GM12874 (cell line): Measurements from ENCODE around the gene BPIFA1.

Source experiments
- TF ChIP-seq, protein P1 (sequence below): IDR thresholded peaks from 2 replicates; pipeline ENCODE4 v1.5.1; 2011; ENCODE audit warnings: low read depth, mild to moderate bottlenecking, control low read depth, low read length, moderate library complexity; ENCODE audit not compliant: insufficient read depth

Gene BPIFA1

GRCh38 chr20:33235696-33236095 lies at the start of gene BPIFA1:
TSS of gene BPIFA1 (plus strand) at chr20:33235996. CDS start at chr20:33237712, 1,716 bp downstream.
- TF ChIP-seq, protein P1, sequence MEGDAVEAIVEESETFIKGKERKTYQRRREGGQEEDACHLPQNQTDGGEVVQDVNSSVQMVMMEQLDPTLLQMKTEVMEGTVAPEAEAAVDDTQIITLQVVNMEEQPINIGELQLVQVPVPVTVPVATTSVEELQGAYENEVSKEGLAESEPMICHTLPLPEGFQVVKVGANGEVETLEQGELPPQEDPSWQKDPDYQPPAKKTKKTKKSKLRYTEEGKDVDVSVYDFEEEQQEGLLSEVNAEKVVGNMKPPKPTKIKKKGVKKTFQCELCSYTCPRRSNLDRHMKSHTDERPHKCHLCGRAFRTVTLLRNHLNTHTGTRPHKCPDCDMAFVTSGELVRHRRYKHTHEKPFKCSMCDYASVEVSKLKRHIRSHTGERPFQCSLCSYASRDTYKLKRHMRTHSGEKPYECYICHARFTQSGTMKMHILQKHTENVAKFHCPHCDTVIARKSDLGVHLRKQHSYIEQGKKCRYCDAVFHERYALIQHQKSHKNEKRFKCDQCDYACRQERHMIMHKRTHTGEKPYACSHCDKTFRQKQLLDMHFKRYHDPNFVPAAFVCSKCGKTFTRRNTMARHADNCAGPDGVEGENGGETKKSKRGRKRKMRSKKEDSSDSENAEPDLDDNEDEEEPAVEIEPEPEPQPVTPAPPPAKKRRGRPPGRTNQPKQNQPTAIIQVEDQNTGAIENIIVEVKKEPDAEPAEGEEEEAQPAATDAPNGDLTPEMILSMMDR: no peak

DNA sequence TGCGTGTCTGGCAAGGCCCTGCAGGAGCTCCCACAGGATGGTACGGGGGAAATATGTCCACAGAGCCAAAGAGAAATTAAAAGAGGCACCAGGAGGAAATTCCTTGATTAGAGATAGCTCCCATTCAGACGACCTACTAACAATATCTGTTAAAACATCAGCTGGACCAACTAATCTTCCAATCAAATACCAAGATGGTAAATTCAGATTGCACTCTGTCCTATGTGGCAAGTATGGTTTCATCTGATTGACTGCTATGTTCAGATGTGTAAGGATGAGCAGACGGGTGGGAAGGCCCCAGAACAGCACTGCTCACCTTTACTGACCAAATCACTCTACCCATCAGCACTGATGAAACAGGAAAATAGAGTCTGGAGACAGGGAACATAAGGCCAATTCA lies 48.3 kb upstream of the BPIFA1 start:
- TF ChIP-seq, protein P1: no peak

GRCh38 chr20:33188421-33188820 lies 47.4 kb upstream of the BPIFA1 start:
- TF ChIP-seq, protein P1: no peak

- TF ChIP-seq, protein P1: no peak
Observed at GRCh38 chr20:33191484-33191883, 44.3 kb upstream of the BPIFA1 start.

DNA sequence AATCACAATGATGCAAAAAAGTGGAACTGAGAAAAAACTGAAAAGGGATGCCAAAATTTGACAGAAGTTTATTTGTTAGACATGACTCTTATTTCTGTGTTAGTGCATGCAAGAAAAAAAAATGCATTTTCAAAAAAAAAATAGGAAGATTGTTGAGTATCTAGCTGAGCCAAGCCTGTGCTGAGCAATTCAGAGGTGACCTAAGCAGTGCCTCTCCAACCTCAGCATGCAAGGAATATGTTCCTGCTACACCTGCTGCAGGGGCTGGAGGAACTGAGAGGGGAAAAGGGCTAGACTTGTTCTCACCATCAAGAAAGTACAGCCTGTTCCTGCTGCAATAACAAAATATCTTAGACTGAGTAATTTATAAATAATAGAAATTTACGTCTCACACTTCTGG lies 43.8 kb upstream of the BPIFA1 start:
- TF ChIP-seq, protein P1: no peak

DNA sequence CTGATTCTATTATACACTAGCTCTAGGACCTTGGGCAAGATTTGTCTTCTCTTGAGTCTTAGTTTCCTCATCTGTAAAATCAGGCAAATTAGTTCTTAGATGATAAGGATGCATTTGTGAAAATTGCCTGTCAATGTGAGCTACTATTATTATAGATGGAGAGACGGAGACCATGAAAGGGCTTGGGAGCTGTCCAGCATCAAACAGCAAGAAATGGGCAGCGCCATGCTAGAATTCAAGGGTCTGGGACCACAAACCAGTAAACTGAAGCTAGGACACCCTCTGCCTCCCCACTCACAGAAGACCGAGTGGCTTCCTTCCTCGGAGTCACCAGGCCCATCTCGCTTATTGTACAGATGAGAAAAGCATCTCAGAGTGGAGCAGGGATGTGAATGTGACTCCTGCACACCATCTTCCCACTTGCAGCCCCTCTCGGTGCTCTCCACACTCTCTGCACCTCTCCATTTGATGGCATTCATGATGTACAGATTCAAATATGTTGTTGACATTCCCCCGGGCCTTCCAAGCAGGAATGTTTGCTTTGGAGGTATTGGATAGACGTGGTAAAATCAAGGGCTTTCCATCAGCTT lies 42.8 kb upstream of the BPIFA1 start:
- TF ChIP-seq, protein P1: no peak

GRCh38 chr20:33199026-33199425 lies 36.8 kb upstream of the BPIFA1 start:
- TF ChIP-seq, protein P1: no peak
